Gastrocnemius medialis (tissue), 4 donors: ENCODE data around the gene PHACTR1. TPM values are rescaled to one million over a fixed set of nuclear protein-coding genes. Genes with fewer than 3 reads are reported as not detected.

Experiments
- ATAC-seq, 2 donors: fragments of 150-250 bp; one replicate each; pipeline ENCODE4 v1.9.1; 2016
- DNase-seq, 2 donors: peaks; one replicate each; pipeline ENCODE4 v3.0.0-alpha.2; 2019
- H3K27ac ChIP-seq, 4 donors: fragments of 200-600 bp; sonication (generic); 1 replicate in 1 of 4; 2 replicates in 3 of 4; pipeline ENCODE4 v1.5.1; 2016 to 2018; ENCODE audit warnings: mild to moderate bottlenecking in 2 of 4, moderate library complexity in 1 of 4
- H3K27me3 ChIP-seq, 3 donors: fragments of 200-600 bp; sonication (generic) in 2 of 3; 1 replicate in 1 of 3; 2 replicates in 2 of 3; pipeline versions ENCODE4 v1.5.1 to v1.6.0; 2016 to 2019; ENCODE audit warnings: mild to moderate bottlenecking in 1 of 3, moderate library complexity in 1 of 3
- H3K36me3 ChIP-seq, 2 donors: fragments of 200-600 bp; sonication (generic) in 1 of 2; one replicate each; pipeline ENCODE4 v1.5.1; 2017 to 2018
- H3K4me1 ChIP-seq, 2 donors: fragments of 200-600 bp; sonication (generic) in 1 of 2; one replicate each; pipeline ENCODE4 v1.5.1; 2016 to 2017; ENCODE audit warnings: mild to moderate bottlenecking in 2 of 2
- H3K4me3 ChIP-seq, 4 donors: fragments of 200-600 bp; sonication (generic) in 3 of 4; 1 replicate in 1 of 4; 2 replicates in 3 of 4; pipeline ENCODE4 v1.5.1; 2016 to 2019; ENCODE audit warnings: mild to moderate bottlenecking in 2 of 4
- H3K9me3 ChIP-seq, 3 donors: fragments of 200-600 bp; sonication (generic) in 2 of 3; 1 replicate in 1 of 3; 2 replicates in 2 of 3; pipeline ENCODE4 v1.5.1; 2016 to 2019
- POLR2A ChIP-seq, 2 donors: fragments of 450-650 bp; IDR thresholded peaks; one replicate each; pipeline ENCODE4 v1.6.1; 2017; ENCODE audit warnings: antibody characterized with exemption in 2 of 2, mild to moderate bottlenecking in 2 of 2, moderate library complexity in 2 of 2
- in situ Hi-C, 4 donors: fragments of 200-750 bp; cut with MboI; loops; one replicate each; pipeline versions ENCODE4 v1.15.0 to v1.8.0; 2017; ENCODE audit warnings: low sequenced_read_pairs in 4 of 4
- intact Hi-C: fragments of 100-400 bp; cut with DNase I; formaldehyde crosslinking; loops from one replicate; pipeline ENCODE4 v1.15.1; 2023; ENCODE audit warnings: low total_unique reads
- total RNA-seq, 4 donors: library from RNA; depleted of rRNA; stranded (reverse); fragments of >200 nt; gene quantifications; one replicate each; pipeline versions ENCODE4 v1.1.0 to v1.2.3, GENCODE V29; 2016
- TF ChIP-seq, protein P1 (sequence below), 5 experiments: fragments of 450-650 bp in 3 of 5; fragments of 200-600 bp in 2 of 5; sonication (generic) in 2 of 5; IDR thresholded peaks in 4 of 5; conservative IDR thresholded peaks in 1 of 5; 1 replicate in 4 of 5; 2 replicates in 1 of 5; pipeline ENCODE4 v1.5.1; 2016 to 2019; ENCODE audit warnings: antibody characterized with exemption in 5 of 5, mild to moderate bottlenecking in 3 of 5, moderate library complexity in 3 of 5

Gene PHACTR1
- total RNA-seq, 4 donors from 2014 or later = 0.07 to 0.82 (median 0.21) TPM

DNA sequence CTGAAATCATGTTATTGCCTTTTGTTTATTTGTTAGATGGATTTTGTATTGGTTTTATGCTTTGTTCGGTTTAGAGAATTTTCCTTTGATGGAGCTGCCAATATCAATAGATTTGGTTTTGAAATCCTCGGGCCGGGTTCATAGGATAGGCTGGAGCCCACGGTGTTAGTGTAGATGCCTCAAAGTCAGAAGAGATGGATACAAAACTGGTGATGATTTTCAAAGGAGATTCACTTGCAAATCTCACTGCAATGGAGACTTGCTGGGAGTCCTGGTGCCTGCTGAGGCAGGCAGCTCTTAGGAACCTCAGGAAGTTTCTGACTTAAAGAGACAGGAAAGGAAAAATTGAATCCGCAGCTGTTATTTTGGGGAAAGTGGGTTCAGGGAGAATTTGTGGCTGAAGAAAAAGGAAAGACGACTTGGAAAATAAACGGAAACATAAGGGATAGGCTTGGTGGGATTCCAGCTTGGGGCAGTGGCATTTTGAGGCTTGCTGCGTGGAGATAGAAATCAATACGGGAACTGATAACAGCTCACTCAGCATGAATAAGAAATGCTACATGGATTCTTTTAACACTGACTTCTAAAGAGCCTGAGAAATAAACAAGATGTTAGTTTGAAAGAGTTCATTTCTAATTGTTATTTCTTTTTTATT, 241.6 kb downstream of the PHACTR1 start:
- peak in 1 of 2 donors; percentile 30 for ATAC-seq
- Histone ChIP-seq H3K4me1 (peaks cover 5% of the 10 kb centered on the region in 2 donors), H3K27me3 (peaks cover 0 to 18% (median 9%) of the 10 kb centered on the region in 3 donors), H3K9me3 (no peaks in the 10 kb centered on the region), H3K4me3 (peak overlapping the region; percentile 60 to 69 (median 63)), H3K27ac (peak overlapping the region in 3 of 4 donors; percentile 24 to 50 (median 44)), H3K36me3 (no peaks in the 10 kb centered on the region)
- intact Hi-C loops (loop anchor here (10.0 kb wide), 1 partner anchor 347 kb away; no protein-coding TSS in a partner anchor), in situ Hi-C loops (no loop called here)
- DNase-seq = no peak
- TF ChIP-seq POLR2A (IDR thresholded peaks at IDR 0.05) = no peak
- TF ChIP-seq, protein P1, sequence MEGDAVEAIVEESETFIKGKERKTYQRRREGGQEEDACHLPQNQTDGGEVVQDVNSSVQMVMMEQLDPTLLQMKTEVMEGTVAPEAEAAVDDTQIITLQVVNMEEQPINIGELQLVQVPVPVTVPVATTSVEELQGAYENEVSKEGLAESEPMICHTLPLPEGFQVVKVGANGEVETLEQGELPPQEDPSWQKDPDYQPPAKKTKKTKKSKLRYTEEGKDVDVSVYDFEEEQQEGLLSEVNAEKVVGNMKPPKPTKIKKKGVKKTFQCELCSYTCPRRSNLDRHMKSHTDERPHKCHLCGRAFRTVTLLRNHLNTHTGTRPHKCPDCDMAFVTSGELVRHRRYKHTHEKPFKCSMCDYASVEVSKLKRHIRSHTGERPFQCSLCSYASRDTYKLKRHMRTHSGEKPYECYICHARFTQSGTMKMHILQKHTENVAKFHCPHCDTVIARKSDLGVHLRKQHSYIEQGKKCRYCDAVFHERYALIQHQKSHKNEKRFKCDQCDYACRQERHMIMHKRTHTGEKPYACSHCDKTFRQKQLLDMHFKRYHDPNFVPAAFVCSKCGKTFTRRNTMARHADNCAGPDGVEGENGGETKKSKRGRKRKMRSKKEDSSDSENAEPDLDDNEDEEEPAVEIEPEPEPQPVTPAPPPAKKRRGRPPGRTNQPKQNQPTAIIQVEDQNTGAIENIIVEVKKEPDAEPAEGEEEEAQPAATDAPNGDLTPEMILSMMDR (IDR thresholded peaks at IDR 0.05 in 4 of 5, conservative IDR thresholded peaks at IDR 0.05 in 1 of 5) = no peak

DNA sequence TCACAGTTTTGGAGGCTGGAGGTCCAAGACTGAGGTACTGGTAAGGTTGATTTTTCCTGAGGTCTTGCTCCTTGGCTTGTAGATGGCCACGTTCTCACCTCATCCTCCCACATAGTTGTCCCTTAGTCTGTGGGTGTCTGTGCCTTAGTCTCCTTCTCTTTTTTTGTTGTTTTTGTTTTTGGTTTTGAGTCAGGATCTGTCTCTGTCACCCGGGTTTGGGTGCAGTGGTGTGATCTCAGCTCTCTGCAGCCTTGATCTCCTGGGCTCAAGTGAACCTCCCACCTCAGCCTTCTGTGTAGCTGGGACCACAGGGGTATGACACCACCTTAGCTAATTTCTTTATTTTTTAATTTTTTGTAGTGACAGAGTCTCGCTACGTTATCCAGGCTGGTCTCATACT, 245.2 kb downstream of the PHACTR1 start:
- ATAC-seq (no peak), DNase-seq (no peak)
- H3K9me3 ChIP-seq = no peaks in the 10 kb centered on the region
- peaks cover 0 to 11% (median 4%) of the 10 kb centered on the region in 3 donors for H3K27me3 ChIP-seq
- in situ Hi-C loops (no loop called here), intact Hi-C loops (no loop called here)
- no peak overlapping the region for H3K4me3 ChIP-seq
- peaks cover 5% of the 10 kb centered on the region in 2 donors for H3K4me1 ChIP-seq
- no peaks in the 10 kb centered on the region for H3K36me3 ChIP-seq
- no peak for TF ChIP-seq POLR2A (IDR thresholded peaks at IDR 0.05)
- TF ChIP-seq, protein P1 (IDR thresholded peaks at IDR 0.05 in 4 of 5, conservative IDR thresholded peaks at IDR 0.05 in 1 of 5) = no peak
- H3K27ac ChIP-seq = no peak overlapping the region

DNA sequence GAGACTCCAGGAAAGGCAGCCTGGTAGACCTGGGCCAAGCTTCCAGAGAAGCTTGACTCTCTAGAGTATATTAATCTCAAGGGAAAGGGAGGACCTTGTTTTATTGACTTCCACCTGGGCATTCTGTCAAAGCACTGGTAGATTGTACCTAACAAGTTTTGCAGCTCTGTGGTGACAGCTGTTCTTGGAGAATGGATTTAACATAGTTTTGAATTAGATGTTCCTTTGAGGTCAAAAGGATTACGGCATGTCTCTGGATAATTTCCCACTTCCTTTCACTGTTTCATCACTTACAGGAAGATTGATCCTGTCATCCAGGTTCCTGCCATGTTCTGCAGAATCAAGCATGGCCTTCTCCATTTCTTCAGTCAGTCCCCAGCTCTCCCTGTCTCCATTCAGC, 246.0 kb downstream of the PHACTR1 start:
- ATAC-seq (no peak), DNase-seq (no peak)
- intact Hi-C loops (no loop called here), in situ Hi-C loops (no loop called here)
- TF ChIP-seq, protein P1 (IDR thresholded peaks at IDR 0.05 in 4 of 5, conservative IDR thresholded peaks at IDR 0.05 in 1 of 5) = no peak
- TF ChIP-seq POLR2A (IDR thresholded peaks at IDR 0.05) = no peak
- Histone ChIP-seq H3K9me3 (no peaks in the 10 kb centered on the region), H3K27me3 (peaks cover 0 to 6% (median 4%) of the 10 kb centered on the region in 3 donors), H3K4me1 (peaks cover 3 to 5% of the 10 kb centered on the region in 2 donors), H3K36me3 (no peaks in the 10 kb centered on the region), H3K4me3 (no peak overlapping the region), H3K27ac (no peak overlapping the region)

DNA sequence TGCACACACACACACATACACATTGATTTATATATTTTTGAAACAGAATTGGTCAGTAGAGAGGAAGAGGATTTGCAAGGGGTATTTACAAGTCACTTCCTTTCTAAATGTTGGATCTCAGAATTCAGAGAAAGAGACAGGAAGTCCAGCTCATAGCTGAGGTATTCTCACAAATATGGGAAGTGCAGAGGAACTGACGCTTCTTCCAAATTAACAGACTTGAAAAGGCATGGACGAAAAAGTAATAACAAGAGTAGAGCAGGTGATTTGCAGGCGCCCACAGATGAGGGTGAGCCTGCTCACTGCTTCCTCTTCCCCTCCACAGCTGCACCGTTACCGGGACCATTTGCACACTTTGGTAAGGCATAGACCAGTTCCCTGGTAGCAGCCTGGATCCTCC, 246.4 kb downstream of the PHACTR1 start:
- H3K27ac ChIP-seq = no peak overlapping the region
- in situ Hi-C loops = no loop called here
- no peaks in the 10 kb centered on the region for H3K9me3 ChIP-seq
- intact Hi-C loops = no loop called here
- H3K4me1 ChIP-seq = peaks cover 0 to 5% of the 10 kb centered on the region in 2 donors
- no peaks in the 10 kb centered on the region for H3K36me3 ChIP-seq
- ATAC-seq (no peak), DNase-seq (no peak)
- H3K27me3 ChIP-seq = peaks cover 0 to 4% (median 2%) of the 10 kb centered on the region in 3 donors
- no peak overlapping the region for H3K4me3 ChIP-seq
- TF ChIP-seq, protein P1 (IDR thresholded peaks at IDR 0.05 in 4 of 5, conservative IDR thresholded peaks at IDR 0.05 in 1 of 5) = no peak
- TF ChIP-seq POLR2A (IDR thresholded peaks at IDR 0.05) = no peak
